DMS53 treated with DMSO at 0.1 percent for 48 hours (cell line): ENCODE measurements around the gene CHD6.
"Not testable (repeated sequence)": the region's sequence is repeated elsewhere in the genome, so short reads cannot be mapped to it uniquely, and the experiment has no call there.

Source experiments
- DNase-seq: peaks from one replicate; lab custom pipeline; 2025; ENCODE audit not compliant: unreplicated experiment; lab: John Stamatoyannopoulos, UW

The CHD6 gene

GRCh38 chr20:41551011-41551705 lies 67.0 kb downstream of the CHD6 start:
- no peak for DNase-seq

GRCh38 chr20:41547221-41547620 lies 71.0 kb downstream of the CHD6 start:
- no peak for DNase-seq

- DNase-seq: no peak
Measured at GRCh38 chr20:41546535-41546934, 71.6 kb downstream of the CHD6 start.

- no peak for DNase-seq
Measured at GRCh38 chr20:41544472-41544871, 73.7 kb downstream of the CHD6 start.

- DNase-seq: no peak
Measured at GRCh38 chr20:41540918-41541317, 77.3 kb downstream of the CHD6 start.

GRCh38 chr20:41540459-41540858 lies 77.7 kb downstream of the CHD6 start:
- no peak for DNase-seq

- no peak for DNase-seq
Measured at GRCh38 chr20:41538810-41539596, 79.2 kb downstream of the CHD6 start.

- no peak for DNase-seq
Measured at GRCh38 chr20:41537865-41538264, 80.3 kb downstream of the CHD6 start.

GRCh38 chr20:41535551-41535950 lies 82.6 kb downstream of the CHD6 start:
- not testable (repeated sequence) for DNase-seq

- no peak for DNase-seq
Measured at GRCh38 chr20:41534842-41535241, 83.3 kb downstream of the CHD6 start.

GRCh38 chr20:41534170-41534569 lies 84.0 kb downstream of the CHD6 start:
- DNase-seq: no peak

- peak; percentile 69 for DNase-seq
Measured at GRCh38 chr20:41533537-41534136, 84.5 kb downstream of the CHD6 start.

GRCh38 chr20:41532935-41533334 lies 85.2 kb downstream of the CHD6 start:
- DNase-seq: no peak

- no peak for DNase-seq
Measured at GRCh38 chr20:41531518-41532275, 86.5 kb downstream of the CHD6 start.

- no peak for DNase-seq
Measured at GRCh38 chr20:41530923-41531322, 87.3 kb downstream of the CHD6 start.

GRCh38 chr20:41526327-41526726 lies 91.8 kb downstream of the CHD6 start:
- DNase-seq: no peak

GRCh38 chr20:41524980-41525613 lies 93.1 kb downstream of the CHD6 start:
- no peak for DNase-seq

- DNase-seq: no peak
Measured at GRCh38 chr20:41523857-41524256, 94.3 kb downstream of the CHD6 start.

- DNase-seq: no peak
Measured at GRCh38 chr20:41513829-41514228, 104.3 kb downstream of the CHD6 start.

- no peak for DNase-seq
Measured at GRCh38 chr20:41512624-41513023, 105.6 kb downstream of the CHD6 start.
